Smooth muscle cell (in vitro differentiated cells): ENCODE measurements around the gene PASK. TPM values are rescaled to one million over a fixed set of nuclear protein-coding genes. Genes with fewer than 3 reads are reported as not detected.

Experiments
- DNase-seq: peaks from one replicate; lab custom pipeline; 2025; ENCODE audit not compliant: unreplicated experiment; lab: John Stamatoyannopoulos, UW
- H2AFZ ChIP-seq: fragments of 200-600 bp; sonication (generic); 2 replicates; pipeline ENCODE4 v1.6.0; 2016; ENCODE audit warnings: antibody characterized with exemption, low read depth, mild to moderate bottlenecking
- H3F3A ChIP-seq: fragments of 200-600 bp; sonication (generic); 2 replicates; pipeline ENCODE4 v1.6.0; 2017; ENCODE audit warnings: antibody characterized with exemption, low read depth
- H3K27ac ChIP-seq: fragments of 200-600 bp; sonication (generic); 2 replicates; pipeline ENCODE4 v1.5.1; 2016; ENCODE audit warnings: low read depth, mild to moderate bottlenecking
- H3K27me3 ChIP-seq: fragments of 200-600 bp; sonication (generic); 2 replicates; pipeline ENCODE4 v1.6.1; 2016; ENCODE audit warnings: low read depth, mild to moderate bottlenecking
- H3K36me3 ChIP-seq: fragments of 200-600 bp; sonication (generic); 2 replicates; pipeline ENCODE4 v1.5.1; 2016; ENCODE audit warnings: low read depth
- H3K4me1 ChIP-seq: fragments of 200-600 bp; sonication (generic); 2 replicates; pipeline ENCODE4 v1.5.1; 2016; ENCODE audit warnings: low read depth
- H3K4me2 ChIP-seq: fragments of 200-600 bp; sonication (generic); 2 replicates; pipeline ENCODE4 v1.6.0; 2016; ENCODE audit warnings: mild to moderate bottlenecking
- H3K4me3 ChIP-seq: fragments of 200-600 bp; sonication (generic); 2 replicates; pipeline ENCODE4 v1.5.1; 2016; ENCODE audit warnings: mild to moderate bottlenecking
- H3K79me2 ChIP-seq: fragments of 200-600 bp; sonication (generic); 2 replicates; pipeline ENCODE4 v1.6.0; 2016; ENCODE audit warnings: low read depth, mild to moderate bottlenecking
- H3K9ac ChIP-seq: fragments of 200-600 bp; sonication (generic); 2 replicates; pipeline ENCODE4 v1.6.0; 2016; ENCODE audit warnings: low read depth
- H3K9me3 ChIP-seq: fragments of 200-600 bp; sonication (generic); replicated peaks from 2 replicates; pipeline ENCODE4 v1.5.1; 2016; ENCODE audit warnings: low read depth
- H4K20me1 ChIP-seq: fragments of 200-600 bp; sonication (generic); 2 replicates; pipeline ENCODE4 v1.6.0; 2016; ENCODE audit warnings: low read depth
- CTCF ChIP-seq: fragments of 200-600 bp; sonication (generic); IDR thresholded peaks from 2 replicates; pipeline ENCODE4 v1.5.1; 2017; ENCODE audit warnings: borderline replicate concordance, mild to moderate bottlenecking, antibody characterized with exemption; ENCODE audit not compliant: insufficient read depth, poor library complexity, severe bottlenecking
- WGBS: methylation state at CpG from one replicate; pipeline ENCODE4 v1.1.7; 2016; ENCODE audit warnings: low lambda C conversion rate; 5-methylcytosine and 5-hydroxymethylcytosine counted together
- polyA plus RNA-seq: library from polyadenylated mRNA; unstranded; fragments of >200 nt; fragmentation: Nextera tagmentation; extraction: Ambion mirVana; gene quantifications from 2 replicates; pipeline ENCODE4 v1.2.1, GENCODE V29; 2016
- total RNA-seq: library from RNA; depleted of rRNA; stranded (reverse); fragments of >200 nt; gene quantifications from 2 replicates; pipeline ENCODE4 v1.2.3, GENCODE V29; 2014

Gene PASK
- total and polyA plus RNA-seq, 2 experiments from 2014 or later, result 2.6 TPM

GRCh38 chr2:241177526-241178334 lies 28.5 kb upstream of the PASK start:
- Histone ChIP-seq H2AFZ (no peak overlapping the region), H3F3A (no peaks in the 10 kb centered on the region), H3K27ac (no peak overlapping the region), H3K4me3 (no peak overlapping the region), H3K9ac (no peak overlapping the region), H3K27me3 (no peaks in the 10 kb centered on the region), H3K4me2 (no peak overlapping the region), H3K36me3 (no peaks in the 10 kb centered on the region), H4K20me1 (no peaks in the 10 kb centered on the region), H3K4me1 (no peaks in the 10 kb centered on the region), H3K9me3 (no peaks in the 10 kb centered on the region), H3K79me2 (no peaks in the 10 kb centered on the region)
- 98% methylated on average over 12 of the region's 12 CpGs for WGBS
- DNase-seq, result no peak
- no peak for TF ChIP-seq CTCF

- H3K4me2 ChIP-seq, result no peak overlapping the region
- no peak overlapping the region for H3K9ac ChIP-seq
- no peak for TF ChIP-seq CTCF
- H3K4me1 ChIP-seq, result no peaks in the 10 kb centered on the region
- H3K27ac ChIP-seq, result no peak overlapping the region
- DNase-seq, result no peak
- H3K79me2 ChIP-seq, result no peaks in the 10 kb centered on the region
- H3K27me3 ChIP-seq, result no peaks in the 10 kb centered on the region
- WGBS, result 83% methylated on average over 2 of the region's 2 CpGs
- no peaks in the 10 kb centered on the region for H3K9me3 ChIP-seq
- H4K20me1 ChIP-seq, result no peaks in the 10 kb centered on the region
- H3K4me3 ChIP-seq, result no peak overlapping the region
- H3F3A ChIP-seq, result no peaks in the 10 kb centered on the region
- peaks cover 23% of the 10 kb centered on the region for H3K36me3 ChIP-seq
- no peak overlapping the region for H2AFZ ChIP-seq
Measured at GRCh38 chr2:241173557-241173956, 24.3 kb upstream of the PASK start.

DNA sequence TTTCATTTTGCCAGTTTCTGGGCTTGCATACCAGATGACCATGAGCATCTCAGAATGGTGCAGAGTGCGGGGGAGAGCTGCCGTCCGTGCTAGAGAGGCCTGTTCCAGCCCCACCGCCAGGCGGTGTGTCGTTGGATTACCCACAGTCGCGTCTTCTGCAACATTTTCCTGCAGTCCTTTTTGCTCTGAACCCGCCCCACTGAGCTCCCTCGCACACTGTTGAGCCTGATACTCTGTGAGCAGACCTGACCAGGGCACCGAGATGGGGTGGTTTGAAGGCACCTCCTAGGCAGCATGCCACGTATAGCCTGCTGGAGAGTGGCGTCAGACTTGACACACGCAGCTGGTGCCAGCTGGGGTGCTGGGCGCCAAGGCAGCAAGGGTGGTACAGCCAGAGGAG lies 19.1 kb upstream of the PASK start:
- 98% methylated on average over 15 of the region's 15 CpGs for WGBS
- Histone ChIP-seq H3K9ac (no peak overlapping the region), H3F3A (no peaks in the 10 kb centered on the region), H2AFZ (no peak overlapping the region), H3K36me3 (peaks cover 23% of the 10 kb centered on the region), H3K9me3 (no peaks in the 10 kb centered on the region), H3K4me1 (no peaks in the 10 kb centered on the region), H3K79me2 (no peaks in the 10 kb centered on the region), H3K27ac (no peak overlapping the region), H3K27me3 (no peaks in the 10 kb centered on the region), H4K20me1 (no peaks in the 10 kb centered on the region), H3K4me3 (no peak overlapping the region), H3K4me2 (no peak overlapping the region)
- no peak for DNase-seq
- TF ChIP-seq CTCF, result no peak
